GM20000 (cell line): Measurements from ENCODE around the gene VEGFA.
A peak's percentile ranks its signal among the peaks of the same experiment; 100 is the strongest.

Experiments
- DNase-seq: peaks from one replicate; pipeline ENCODE4 v3.0.0; 2012; ENCODE audit warnings: low spot score
- CTCF ChIP-seq: IDR thresholded peaks from 2 replicates; pipeline ENCODE4 v1.5.1; 2012; ENCODE audit warnings: mild to moderate bottlenecking, control low read depth; ENCODE audit errors: extremely low read depth, missing control alignments

VEGFA gene

GRCh38 chr6:43798688-43799444, 28.9 kb downstream of the VEGFA start:
- peak; percentile 41 for DNase-seq
- no peak for TF ChIP-seq CTCF

- no peak for TF ChIP-seq CTCF
- no peak for DNase-seq
Observed at GRCh38 chr6:43799551-43800297, 29.7 kb downstream of the VEGFA start.

GRCh38 chr6:43800298-43800623, 30.2 kb downstream of the VEGFA start:
- no peak for DNase-seq
- no peak for TF ChIP-seq CTCF

- TF ChIP-seq CTCF = no peak
- DNase-seq = no peak
Observed at GRCh38 chr6:43800746-43801494, 30.9 kb downstream of the VEGFA start.

- no peak for TF ChIP-seq CTCF
- DNase-seq = no peak
Observed at GRCh38 chr6:43801495-43802181, 31.6 kb downstream of the VEGFA start.

- DNase-seq = no peak
- no peak for TF ChIP-seq CTCF
Observed at GRCh38 chr6:43803055-43803782, 33.2 kb downstream of the VEGFA start.
